HuH-7.5 (cell line): ENCODE results near the gene PKM.

Experiments used
- DNase-seq: peaks from one replicate; pipeline ENCODE4 v3.0.0; 2011; ENCODE audit warnings: low spot score

Gene PKM

GRCh38 chr15:72200395-72201237 lies 30.4 kb downstream of the PKM start:
- no peak for DNase-seq

- DNase-seq = peak; percentile 94
Measured at GRCh38 chr15:72199721-72200212, 31.2 kb downstream of the PKM start.

- DNase-seq = no peak
Measured at GRCh38 chr15:72199205-72199515, 31.8 kb downstream of the PKM start.

GRCh38 chr15:72198356-72199204 lies 32.4 kb downstream of the PKM start:
- no peak for DNase-seq

GRCh38 chr15:72197460-72198355 lies 33.3 kb downstream of the PKM start, which contains the start of gene GRAMD2A:
TSS of gene GRAMD2A (minus strand) at chr15:72197787.
- peak; percentile 88 for DNase-seq

- no peak for DNase-seq
Measured at GRCh38 chr15:72197041-72197459, 33.9 kb downstream of the PKM start.

GRCh38 chr15:72196409-72197040 lies 34.5 kb downstream of the PKM start:
- DNase-seq = no peak

- no peak for DNase-seq
Measured at GRCh38 chr15:72195101-72195511, 35.9 kb downstream of the PKM start.

- DNase-seq = no peak
Measured at GRCh38 chr15:72193836-72194396, 37.1 kb downstream of the PKM start.

GRCh38 chr15:72192416-72192815 lies 38.6 kb downstream of the PKM start:
- no peak for DNase-seq

- no peak for DNase-seq
Measured at GRCh38 chr15:72189250-72189902, 41.6 kb downstream of the PKM start.

- peak; percentile 93 for DNase-seq
Measured at GRCh38 chr15:72184165-72184811, 46.7 kb downstream of the PKM start.

- peak; percentile 44 for DNase-seq
Measured at GRCh38 chr15:72183781-72184164, 47.2 kb downstream of the PKM start.

- peak; percentile 66 for DNase-seq
Measured at GRCh38 chr15:72182673-72183072, 48.3 kb downstream of the PKM start.

- DNase-seq = no peak
Measured at GRCh38 chr15:72182244-72182643, 48.7 kb downstream of the PKM start.

- no peak for DNase-seq
Measured at GRCh38 chr15:72180761-72181324, 50.1 kb downstream of the PKM start.

- peak; percentile 59 for DNase-seq
Measured at GRCh38 chr15:72179950-72180581, 50.9 kb downstream of the PKM start.

GRCh38 chr15:72178976-72179585 lies 51.9 kb downstream of the PKM start:
- DNase-seq = no peak

GRCh38 chr15:72176743-72177142 lies 54.2 kb downstream of the PKM start:
- DNase-seq = no peak
